Measurements from ENCODE around the gene EPGN.

DNA sequence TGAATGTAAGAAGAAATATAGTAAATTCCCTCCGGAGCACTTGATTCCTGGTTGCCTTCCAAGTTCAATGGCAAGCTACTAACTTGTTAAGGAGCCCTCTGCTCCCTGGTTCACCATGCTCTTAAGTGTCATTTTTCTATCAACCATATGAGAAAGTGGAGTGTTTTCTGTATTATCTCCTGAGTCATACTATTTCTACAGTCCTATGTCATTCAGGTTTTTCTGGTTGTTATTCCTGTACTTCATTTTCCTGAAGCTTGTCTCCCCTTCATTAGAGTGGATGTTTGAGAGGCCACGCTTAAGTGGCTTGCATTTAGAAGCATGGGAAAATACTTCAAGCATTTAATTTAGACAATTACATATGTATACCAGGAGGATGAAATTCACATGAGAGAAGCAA, 14.7 kb upstream of the EPGN start:
- TF ChIP-seq, protein P1, sequence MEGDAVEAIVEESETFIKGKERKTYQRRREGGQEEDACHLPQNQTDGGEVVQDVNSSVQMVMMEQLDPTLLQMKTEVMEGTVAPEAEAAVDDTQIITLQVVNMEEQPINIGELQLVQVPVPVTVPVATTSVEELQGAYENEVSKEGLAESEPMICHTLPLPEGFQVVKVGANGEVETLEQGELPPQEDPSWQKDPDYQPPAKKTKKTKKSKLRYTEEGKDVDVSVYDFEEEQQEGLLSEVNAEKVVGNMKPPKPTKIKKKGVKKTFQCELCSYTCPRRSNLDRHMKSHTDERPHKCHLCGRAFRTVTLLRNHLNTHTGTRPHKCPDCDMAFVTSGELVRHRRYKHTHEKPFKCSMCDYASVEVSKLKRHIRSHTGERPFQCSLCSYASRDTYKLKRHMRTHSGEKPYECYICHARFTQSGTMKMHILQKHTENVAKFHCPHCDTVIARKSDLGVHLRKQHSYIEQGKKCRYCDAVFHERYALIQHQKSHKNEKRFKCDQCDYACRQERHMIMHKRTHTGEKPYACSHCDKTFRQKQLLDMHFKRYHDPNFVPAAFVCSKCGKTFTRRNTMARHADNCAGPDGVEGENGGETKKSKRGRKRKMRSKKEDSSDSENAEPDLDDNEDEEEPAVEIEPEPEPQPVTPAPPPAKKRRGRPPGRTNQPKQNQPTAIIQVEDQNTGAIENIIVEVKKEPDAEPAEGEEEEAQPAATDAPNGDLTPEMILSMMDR (IDR thresholded peaks at IDR 0.05): no peak
- no peak for TF ChIP-seq POLR2A (IDR thresholded peaks at IDR 0.05)
